Measurements from ENCODE around the gene CAMK2N2.

GRCh38 chr3:184234224-184234623 is 27.1 kb downstream of the CAMK2N2 start:
- TF ChIP-seq TARDBP (IDR thresholded peaks at IDR 0.05), result no peak
- no peak for TF ChIP-seq BHLHE40 (IDR thresholded peaks at IDR 0.05; ENCODE audit: borderline replicate concordance)
- TF ChIP-seq SUZ12 (IDR thresholded peaks at IDR 0.05), result no peak
- no peak for TF ChIP-seq FOXM1 (IDR thresholded peaks at IDR 0.05; ENCODE audit: borderline replicate concordance)
- TF ChIP-seq L3MBTL2 (conservative IDR thresholded peaks at IDR 0.05), result no peak
- TF ChIP-seq NFRKB (IDR thresholded peaks at IDR 0.05), result no peak
- TF ChIP-seq PKNOX1 (IDR thresholded peaks at IDR 0.05), result no peak
- TF ChIP-seq FOXA1 (IDR thresholded peaks at IDR 0.05), result no peak
- no peak for TF ChIP-seq CTBP1 (IDR thresholded peaks at IDR 0.05; ENCODE audit: borderline replicate concordance)
- no peak for TF ChIP-seq HDGF (IDR thresholded peaks at IDR 0.05; ENCODE audit: borderline replicate concordance)
- no peak for TF ChIP-seq SP1 (IDR thresholded peaks at IDR 0.05)
- TF ChIP-seq ZNF384 (IDR thresholded peaks at IDR 0.05), result no peak

Data from HEK293T (cell line).